GM04504 (cell line): Measurements from ENCODE around the gene ARL16.
"Not testable (repeated sequence)": the region's sequence is repeated elsewhere in the genome, so short reads cannot be mapped to it uniquely, and the experiment has no call there.

Source experiments
- DNase-seq: peaks from one replicate; pipeline ENCODE4 v3.0.0-alpha.2; 2012; ENCODE audit warnings: low read depth

The ARL16 gene

DNA sequence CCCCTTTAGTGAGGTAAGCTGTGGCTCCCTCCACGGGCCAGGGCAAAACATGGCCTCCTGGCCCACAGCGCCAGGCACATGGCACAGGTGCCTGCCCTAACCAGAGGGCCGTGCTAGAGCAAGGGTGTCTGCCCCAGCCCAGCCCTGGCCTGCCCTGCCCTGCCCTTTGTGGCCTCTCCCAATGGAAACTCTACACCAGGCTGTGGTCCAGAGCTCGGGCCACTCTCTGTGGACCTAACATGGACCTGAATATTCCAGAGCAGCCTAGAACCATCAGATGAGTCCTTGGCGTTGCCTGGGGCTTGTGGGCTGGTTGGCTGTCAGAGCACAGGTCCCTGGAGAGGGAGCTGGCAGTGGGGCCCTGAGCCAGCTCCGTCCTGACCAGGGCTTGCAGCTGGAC lies 11.6 kb upstream of the ARL16 start:
- no peak for DNase-seq

DNA sequence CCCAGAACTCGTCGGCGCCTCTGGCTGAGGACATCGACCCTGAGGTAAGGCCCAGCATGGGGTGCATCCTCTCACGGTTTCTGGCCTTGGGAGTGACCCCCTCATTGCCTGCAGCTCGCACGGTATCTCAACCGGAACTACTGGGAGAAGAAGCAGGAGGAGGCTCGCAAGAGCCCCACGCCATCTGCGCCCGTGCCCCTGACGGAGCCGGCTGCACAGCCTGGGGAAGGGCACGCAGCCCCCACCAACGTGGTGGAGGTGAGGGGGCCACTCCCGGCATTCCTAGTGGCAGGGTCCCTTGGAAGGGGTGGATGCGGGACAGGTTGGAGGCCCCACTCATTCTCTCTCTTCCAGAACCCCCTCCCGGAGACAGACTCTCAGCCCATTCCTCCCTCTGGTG lies 11.2 kb upstream of the ARL16 start:
- DNase-seq, result no peak

DNA sequence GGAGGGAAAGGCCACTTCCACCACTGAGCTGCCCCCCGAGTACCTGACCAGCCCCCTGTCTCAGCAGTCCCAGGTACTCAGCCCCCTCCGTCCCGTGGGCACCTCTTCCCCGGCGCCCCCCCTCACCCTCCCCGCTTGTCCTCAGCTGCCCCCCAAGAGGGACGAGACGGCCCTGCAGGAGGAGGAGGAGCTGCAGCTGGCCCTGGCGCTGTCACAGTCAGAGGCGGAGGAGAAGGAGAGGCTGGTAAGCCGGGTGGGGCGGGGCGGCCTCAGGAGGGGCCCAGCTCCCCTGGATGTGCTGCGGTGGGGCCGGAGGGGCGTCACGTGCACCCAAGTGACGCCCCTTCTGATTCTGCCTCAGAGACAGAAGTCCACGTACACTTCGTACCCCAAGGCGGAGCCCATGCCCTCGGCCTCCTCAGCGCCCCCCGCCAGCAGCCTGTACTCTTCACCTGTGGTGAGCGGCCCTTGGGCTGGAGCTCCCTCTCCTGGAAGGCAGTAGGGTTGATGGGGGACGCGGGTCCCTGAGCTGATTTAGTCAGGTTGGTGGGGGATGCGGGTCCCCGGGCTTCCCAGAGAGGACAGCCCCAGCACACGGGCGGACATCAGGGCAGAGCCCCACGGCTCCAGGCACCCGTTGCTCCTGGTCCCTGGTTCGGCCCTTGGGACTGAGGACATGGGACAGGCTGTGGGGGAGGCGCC lies 10.1 kb upstream of the ARL16 start:
- DNase-seq, result no peak

DNA sequence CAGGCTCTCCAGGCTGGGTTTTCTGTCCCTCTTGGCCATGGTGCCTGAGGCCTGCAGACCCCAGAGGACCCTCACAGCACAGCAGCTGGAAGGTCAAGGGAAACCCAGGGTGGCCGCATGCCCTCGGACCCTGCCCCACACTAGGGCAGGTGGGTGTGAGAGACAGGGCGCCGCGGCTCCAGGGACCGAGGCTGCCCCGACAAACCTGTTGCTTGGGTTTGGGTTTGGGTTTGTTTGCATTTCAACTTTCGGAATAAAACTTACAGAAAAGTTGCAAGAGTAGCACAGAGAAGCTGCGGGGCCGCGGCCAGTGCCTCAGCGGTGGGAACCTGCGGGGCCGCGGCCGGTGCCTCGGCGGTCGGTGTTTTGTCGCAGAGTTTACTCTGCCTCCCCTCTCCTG lies 8.0 kb upstream of the ARL16 start:
- DNase-seq, result no peak

DNA sequence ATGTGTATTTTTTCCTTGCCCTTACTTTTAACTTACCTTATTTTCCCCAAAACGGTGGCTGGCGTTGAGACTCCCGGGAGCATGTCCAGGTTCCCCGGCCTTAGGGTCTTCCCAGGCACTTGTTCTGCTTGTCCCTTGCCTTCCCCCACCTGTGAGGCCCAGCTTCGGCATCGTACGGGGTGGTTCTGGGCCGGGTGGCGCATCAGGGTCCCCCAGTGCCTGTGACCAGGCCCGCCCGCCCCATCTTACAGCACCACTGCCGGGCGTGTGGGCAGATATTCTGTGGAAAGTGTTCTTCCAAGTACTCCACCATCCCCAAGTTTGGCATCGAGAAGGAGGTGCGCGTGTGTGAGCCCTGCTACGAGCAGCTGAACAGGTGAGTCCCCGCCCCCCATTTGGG lies 7.6 kb upstream of the ARL16 start:
- no peak for DNase-seq

DNA sequence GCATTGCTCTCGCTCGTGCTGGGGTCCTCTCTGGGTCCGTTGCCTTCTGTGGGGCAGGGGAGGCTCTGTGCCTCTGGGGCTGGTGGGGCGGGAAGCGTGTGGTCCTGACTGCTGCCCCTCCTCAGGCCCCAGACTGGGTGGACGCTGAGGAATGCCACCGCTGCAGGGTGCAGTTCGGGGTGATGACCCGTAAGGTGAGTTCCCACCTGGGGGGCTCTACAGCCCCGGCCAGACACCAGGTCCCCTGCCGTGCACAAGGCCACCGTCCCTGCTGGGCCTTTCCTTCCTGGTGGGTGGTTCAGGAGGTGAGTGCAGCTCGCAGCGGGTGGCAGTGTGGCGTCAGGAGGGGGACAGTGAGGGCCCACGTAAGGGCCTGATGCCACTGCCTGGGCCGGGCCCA lies 7.0 kb upstream of the ARL16 start:
- DNase-seq, result no peak

DNA sequence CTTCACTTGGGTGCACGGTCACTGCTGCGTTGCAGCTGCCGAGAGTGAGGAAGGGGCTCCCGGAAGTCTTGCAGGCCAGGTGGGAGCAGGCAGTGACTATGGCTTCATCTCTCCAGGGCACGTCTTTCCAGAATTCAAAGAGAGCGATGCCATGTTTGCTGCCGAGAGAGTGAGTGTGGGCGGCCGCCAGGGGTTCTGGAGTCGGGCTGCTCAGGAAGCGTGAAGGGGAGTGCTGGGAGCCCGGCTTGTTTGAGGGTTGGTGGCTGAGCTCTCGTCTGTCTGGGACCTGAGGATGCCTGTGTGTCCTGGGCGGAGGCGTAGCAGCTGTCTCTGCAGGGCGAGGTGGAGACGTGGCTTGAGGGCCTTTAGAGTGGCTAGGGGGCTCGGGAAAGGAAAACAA lies 6.5 kb upstream of the ARL16 start:
- DNase-seq, result no peak

DNA sequence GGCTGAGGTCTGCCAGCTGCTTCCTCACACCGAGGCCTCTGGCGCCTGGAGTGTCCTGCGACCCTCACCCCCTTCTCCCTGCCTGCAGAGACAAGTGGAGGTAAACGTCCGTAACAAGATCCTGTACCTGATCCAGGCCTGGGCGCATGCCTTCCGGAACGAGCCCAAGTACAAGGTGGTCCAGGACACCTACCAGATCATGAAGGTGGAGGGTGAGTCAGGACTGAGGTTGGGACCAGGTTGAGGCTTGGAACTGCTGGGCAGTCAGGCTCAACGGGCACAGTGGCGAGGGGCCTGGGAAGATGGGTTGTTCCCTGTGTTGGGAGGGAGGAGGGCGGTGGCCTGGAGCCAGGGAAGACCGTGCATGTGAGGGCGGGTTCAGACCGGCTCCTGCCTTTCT lies 5.0 kb upstream of the ARL16 start:
- no peak for DNase-seq

DNA sequence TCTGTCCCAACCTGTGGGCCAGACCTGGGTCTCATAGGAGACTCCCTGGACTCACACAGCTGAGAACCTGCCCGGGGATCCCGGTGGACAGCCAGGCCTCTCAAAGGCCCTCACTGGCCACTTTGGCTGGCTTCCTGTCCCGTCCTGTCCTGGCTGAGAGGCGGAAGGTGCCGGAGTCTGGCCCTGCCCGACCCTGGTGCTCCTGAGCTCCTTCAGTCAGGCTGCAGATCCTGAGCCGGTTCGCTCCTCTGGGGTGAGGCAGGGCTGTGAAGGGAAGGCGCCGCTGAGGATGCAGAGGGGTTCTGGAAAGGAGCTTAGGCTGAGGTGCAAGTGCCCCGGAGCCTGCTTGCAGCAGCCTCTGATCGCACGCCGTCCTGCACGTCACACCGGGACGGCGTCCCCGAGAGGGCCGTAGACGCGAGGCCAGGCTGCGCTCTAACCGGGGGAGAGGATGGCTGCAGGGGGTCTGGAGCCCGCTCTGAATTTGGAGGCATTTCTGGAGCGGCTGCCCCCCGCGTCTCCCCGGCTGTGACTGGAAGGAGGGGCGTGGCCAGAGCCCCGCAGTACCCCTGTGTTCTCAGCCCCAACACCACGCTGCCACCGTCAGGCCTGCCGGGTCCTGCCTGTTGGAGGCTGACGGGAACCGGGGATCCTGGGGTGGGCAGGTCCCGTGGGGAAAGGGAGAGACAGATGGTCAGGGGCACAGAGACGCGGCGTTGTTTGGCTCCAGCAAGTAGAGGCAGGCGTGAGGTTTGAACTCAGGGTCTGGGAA lies 4.4 kb upstream of the ARL16 start:
- no peak for DNase-seq

DNA sequence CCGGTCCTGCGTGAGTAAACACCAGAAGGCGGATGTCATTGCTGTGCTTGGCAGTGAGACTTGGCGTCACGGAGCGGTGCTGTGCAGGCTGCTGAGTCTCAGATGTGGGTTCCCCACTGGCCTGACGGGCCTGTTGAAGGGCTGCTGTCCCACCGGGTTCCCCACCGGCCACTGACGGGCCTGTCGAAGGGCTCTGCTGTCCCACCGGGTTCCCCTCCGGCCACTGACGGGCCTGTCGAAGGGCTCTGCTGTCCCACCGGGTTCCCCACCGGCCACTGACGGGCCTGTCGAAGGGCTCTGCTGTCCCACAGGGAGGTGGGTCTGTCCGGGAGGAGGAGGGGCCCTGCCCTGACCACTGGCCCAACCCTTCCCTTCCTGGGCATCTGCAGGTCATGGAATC lies 3.0 kb upstream of the ARL16 start:
- DNase-seq, result no peak

DNA sequence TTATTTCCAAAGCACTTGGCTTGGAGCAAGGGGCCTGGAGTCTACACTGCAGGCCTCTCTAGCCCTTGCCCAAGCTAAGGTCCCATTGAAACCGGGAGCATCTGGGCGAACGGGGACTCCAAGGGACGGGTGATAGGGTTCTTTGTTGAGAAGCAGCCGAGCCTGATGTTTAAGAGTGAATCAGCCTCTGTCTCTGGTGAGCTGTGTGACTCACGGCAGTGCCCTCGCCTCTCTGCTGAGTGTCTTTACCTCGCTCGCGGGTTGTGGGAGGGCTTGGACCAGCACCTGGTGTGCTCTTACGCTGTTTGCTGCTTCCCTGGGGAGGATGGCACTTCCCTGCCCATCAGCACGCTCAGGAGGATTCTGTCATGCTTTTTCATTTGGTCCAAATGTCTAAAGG lies 1.5 kb upstream of the ARL16 start:
- DNase-seq, result peak; percentile 45

DNA sequence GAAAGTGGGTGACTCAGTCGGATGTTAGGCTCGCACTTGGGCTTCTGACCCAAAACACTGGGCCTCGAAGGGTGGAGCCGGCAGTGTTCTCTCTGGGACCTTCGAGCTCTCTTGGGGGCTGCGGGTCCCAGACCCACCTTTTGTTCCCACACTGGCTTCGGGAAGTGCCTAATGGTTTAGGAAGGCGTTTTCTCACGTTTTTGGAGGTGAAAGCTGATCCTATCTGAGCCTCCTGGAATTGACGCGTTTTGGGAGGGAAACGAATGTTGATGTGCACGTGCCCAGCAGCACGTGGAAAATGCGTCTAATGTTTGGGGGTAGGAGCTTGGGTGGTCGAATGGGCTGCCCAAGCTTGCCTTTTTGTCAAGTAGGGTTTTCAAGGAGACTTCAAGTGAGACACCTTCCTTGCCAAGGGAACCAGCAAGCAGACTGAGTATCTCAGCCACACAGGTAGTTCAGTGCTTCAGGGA lies 880 bp upstream of the ARL16 start:
- no peak for DNase-seq

DNA sequence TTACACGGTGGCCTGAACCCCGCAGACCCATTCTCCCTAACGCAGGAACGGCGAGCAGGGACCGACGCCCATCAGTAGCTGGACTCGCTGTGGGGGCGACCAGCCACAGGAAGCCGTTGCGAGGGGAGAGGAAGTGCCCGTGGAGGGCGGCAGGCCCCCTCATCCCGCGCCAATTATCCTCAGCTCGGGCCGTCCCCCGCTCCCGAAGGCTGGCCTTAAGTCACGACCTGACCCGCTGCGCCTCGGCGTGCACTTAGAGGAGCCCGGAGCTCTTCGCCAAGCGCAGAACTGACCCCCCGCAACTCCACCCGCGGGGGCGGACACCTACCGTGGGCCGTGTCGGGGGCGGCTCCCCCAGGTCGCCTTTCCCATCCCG lies 401 bp downstream of the ARL16 start:
- no peak for DNase-seq

DNA sequence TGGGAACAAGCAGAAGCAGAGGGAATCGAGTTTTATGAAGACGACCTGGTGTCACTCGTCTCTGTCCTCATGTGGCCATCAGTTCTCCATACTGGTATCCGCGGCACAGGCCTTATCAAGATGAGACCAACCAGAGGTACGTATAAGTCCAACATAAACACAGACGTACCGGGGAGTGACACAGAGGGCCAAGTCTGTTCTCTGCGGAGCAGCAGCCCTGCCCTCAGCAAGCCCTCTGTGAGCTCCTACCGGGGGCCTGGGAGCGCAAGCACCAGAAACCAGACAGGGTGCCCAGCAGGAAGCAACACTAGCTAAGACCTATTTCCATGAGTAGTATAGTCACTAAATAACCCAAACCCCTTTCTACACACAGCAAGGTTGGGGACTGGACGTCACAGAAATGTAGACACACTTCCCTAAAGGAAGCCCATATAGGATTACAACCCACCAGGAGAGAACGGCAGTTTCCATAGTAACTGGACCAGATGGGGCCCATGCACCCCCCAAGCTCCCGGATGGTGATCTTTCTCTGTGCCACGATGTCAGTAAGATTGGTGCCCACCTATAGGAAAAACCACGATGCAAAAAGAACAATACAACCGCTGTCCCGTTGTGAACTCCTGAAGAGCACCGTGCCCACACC lies 911 bp downstream of the ARL16 start:
- no peak for DNase-seq

DNA sequence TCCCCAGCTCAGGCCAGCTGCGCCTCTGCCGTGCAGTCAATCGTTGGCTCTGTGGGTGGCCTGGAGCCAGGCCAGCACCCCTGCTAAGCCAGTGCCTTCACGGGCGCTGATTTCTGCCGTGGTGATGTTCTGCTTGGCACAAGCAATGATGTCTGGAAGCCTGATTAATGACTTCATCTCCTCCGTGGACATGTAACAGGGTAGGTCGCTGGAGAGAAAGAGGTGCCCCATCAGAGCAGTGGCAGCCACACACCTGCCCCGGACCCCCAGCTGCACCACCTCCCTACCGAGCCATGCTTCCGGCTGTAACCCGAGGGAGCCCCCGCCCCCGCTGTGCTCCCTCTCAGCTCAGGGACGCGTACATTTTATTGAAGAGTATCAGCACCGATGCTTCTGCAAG lies 1.9 kb downstream of the ARL16 start:
- DNase-seq, result no peak

DNA sequence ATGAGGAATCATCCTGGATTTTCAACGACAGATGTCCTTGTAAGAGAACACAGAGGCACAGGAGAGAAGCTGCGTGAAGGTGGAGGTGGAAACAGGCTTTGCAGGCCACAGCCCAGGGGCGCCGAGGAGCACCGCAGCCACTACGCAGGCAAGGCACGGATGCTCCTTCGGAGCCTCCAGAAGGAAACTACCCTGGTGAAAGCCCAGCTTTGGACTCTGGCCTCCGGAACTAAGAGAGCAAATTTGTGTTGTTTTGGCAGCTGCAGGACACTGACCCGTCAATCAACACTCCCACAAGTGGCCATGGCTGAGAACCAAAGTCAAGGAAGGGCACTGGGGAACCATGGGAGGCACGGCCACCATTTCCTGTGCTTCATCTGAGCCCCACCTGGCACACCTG lies 3.4 kb downstream of the ARL16 start:
- DNase-seq, result no peak

DNA sequence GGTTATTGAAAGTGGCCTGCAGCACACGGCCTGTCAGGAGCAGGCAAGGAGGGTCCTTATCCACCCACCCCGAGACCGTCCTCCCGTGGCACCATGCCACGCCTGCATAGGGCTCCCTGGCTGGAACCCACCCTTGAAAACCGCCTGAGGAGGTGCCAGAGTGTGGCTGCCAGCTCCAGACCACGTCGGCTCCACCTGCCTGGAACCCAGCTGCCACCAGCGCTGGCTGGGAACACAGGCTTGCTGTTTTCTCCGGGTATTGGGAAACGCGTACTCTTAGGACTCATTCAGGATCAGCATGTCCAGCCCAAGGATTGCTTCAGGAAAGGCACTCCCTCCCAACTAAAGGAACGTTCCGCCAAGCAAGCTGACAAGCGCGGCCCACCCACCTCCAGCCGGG lies 6.7 kb downstream of the ARL16 start:
- DNase-seq, result no peak

DNA sequence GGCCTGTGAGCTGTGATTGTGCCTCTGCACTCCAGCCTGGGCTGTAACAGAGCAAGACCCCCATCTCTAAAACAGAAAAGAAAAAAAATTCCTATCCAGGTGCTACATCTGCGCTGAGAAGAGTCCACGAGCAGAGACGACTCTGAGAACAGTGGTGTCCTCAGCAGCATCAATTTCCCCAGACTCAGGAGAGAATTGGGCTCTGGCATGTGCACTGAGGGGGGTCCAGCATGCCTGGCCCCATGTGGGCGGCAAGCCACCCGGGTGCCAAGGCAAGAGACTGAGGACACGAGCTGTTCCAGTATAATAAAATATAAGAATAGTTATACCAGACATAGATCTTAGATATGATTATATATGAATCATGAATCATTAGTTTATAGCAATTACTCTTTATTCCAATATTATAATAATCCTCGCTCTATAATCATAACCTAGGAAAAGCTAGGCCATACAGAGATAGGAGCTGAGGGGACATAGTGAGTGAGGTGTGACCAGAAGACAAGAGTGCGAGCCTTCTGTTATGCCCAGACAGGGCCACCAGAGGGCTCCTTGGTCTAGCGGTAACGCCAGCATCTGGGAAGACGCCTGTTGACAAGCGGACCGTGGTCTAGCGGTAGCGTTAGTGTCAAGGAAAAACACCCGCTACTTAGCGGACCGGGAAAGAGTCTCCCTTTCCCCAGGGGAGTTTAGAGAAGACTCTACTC lies 7.9 kb downstream of the ARL16 start:
- DNase-seq, result not testable (repeated sequence)

DNA sequence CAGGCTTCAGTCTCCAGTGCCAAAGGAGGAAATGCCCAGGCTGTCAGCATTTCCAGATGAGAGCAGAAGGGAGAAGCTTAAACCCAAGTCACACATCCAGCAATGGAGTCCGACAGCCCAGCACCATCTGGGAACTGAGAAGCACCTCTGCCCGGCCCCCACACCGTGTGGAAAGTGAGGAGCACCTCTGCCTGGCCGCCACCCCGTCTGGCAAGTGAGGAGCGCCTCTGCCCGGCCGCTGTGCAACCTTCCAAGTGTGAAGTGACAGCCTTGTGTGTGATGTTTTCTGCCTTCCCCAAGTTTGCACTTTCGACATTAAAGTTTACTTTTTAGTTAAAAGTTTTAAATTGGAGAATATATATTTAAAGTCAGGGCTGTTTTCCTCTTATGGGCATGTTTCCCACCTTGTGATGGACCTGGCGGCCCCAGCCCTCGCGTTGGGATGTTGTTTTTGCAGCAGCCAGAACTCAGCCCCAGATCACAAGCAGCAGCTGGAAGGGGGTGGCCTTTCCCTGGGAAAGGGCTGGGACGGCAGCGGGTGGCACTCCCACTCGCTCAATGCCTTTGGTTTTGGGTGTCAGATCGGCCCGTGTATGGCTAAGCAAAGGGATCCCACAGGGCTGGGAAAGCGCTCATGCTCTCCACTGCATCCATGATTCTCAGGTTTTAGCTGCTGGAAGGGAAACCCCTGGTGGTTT lies 9.9 kb downstream of the ARL16 start:
- DNase-seq, result no peak

DNA sequence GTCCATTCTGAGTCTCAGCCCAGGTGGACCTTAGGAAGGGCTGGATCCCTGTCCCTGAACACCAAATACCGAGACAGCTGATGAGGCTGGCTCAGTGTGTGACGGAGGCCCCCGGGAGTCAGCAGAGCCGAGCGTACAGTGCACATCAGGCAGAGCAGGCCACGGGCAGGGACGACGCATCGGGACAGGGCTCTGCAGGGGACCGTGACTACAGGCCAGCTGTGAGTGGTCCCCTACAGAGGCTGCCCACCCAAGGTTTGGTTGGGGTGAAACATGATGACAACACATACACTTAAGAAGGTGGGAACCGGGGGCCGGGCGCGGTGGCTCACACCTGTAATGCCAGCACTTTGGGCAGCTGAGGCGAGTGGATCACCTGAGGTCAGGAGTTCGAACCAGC lies 10.6 kb downstream of the ARL16 start:
- DNase-seq, result no peak

DNA sequence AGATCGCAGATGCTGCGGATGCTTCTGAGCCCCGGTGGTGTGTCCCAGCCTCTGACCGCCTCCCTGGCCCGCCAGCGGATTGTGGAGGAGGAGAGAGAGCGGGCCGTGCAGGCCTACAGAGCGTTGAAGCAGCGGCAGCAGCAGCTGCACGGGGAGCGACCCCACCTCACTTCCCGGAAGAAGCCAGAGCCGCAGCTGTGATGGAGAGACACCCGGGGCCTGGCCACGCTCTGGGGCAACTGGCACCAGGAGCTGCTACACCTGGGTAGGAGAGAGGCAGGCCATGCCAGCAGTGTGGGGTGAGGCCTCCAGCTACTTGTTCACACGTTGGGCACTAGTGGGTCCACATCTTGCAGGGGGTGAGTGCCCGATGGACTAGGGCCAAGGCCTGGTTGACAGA lies 11.1 kb downstream of the ARL16 start:
- no peak for DNase-seq

DNA sequence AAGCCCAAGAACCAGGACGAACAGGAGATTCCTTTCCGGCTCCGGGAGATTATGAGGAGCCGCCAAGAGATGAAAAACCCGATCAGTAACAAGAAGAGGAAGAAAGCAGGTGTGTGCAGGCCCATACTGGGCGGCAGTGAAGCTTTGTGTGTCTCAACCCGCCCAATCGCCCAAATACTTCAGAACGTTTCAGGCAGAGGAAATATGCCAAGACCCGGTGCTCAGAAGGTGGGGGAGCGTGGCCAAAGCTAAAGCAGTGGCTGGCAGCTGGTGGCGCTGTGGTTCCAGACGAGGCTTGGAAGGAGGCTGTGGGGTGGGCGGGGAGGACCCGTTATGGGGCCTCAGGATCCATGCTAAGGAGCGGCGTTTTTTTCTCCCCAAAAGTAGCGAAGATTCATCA lies 15.8 kb downstream of the ARL16 start:
- no peak for DNase-seq
